ENCODE results near the gene BMP5.

BMP5 gene

GRCh38 chr6:55868771-55869479 is 6.5 kb downstream of the BMP5 start:
- TF ChIP-seq CTCF (IDR thresholded peaks at IDR 0.05), result no peak

- no peak for TF ChIP-seq CTCF (IDR thresholded peaks at IDR 0.05)
Observed at GRCh38 chr6:55868176-55868575, 7.2 kb downstream of the BMP5 start.

GRCh38 chr6:55866128-55866527 is 9.3 kb downstream of the BMP5 start:
- no peak for TF ChIP-seq CTCF (IDR thresholded peaks at IDR 0.05)

GRCh38 chr6:55853008-55854001 is 22.1 kb downstream of the BMP5 start:
- no peak for TF ChIP-seq CTCF (IDR thresholded peaks at IDR 0.05)

GRCh38 chr6:55841341-55841740 is 34.0 kb downstream of the BMP5 start:
- no peak for TF ChIP-seq CTCF (IDR thresholded peaks at IDR 0.05)

GRCh38 chr6:55839080-55839479 is 36.3 kb downstream of the BMP5 start:
- TF ChIP-seq CTCF (IDR thresholded peaks at IDR 0.05), result no peak

GRCh38 chr6:55836945-55837344 is 38.4 kb downstream of the BMP5 start:
- no peak for TF ChIP-seq CTCF (IDR thresholded peaks at IDR 0.05)

Measured in LNCAP (cell line).